Calu3 (cell line): Measurements from ENCODE around the gene AMIGO2. TPM values are rescaled to one million over a fixed set of nuclear protein-coding genes. Genes with fewer than 3 reads are reported as not detected.

Experiments
- BruUV-seq: library from RNA; stranded (reverse); fragments of 400-500 nt; replicated peaks from 2 replicates; lab custom pipeline; 2021; lab: Mats Ljungman, UMichigan
- CTCF ChIA-PET: fragments of 300-600 bp; sonication (Branson Sonifier 250); formaldehyde crosslinking; loops from one replicate; lab custom pipeline; 2022; ENCODE audit warnings: antibody characterized with exemption; lab: Charles Lee
- DNase-seq: peaks from one replicate; pipeline ENCODE4 v3.0.0; 2022
- H3K27ac Mint-ChIP-seq: one replicate; pipeline ENCODE4 v1.8.0; 2022; ENCODE audit warnings: mixed read lengths; ENCODE audit not compliant: unreplicated experiment
- H3K27me3 Mint-ChIP-seq: one replicate; pipeline ENCODE4 v1.8.0; 2022; ENCODE audit warnings: mixed read lengths; ENCODE audit not compliant: unreplicated experiment
- H3K36me3 Mint-ChIP-seq: one replicate; pipeline ENCODE4 v1.8.0; 2022; ENCODE audit warnings: mild to moderate bottlenecking, moderate library complexity, mixed read lengths; ENCODE audit not compliant: insufficient read depth, unreplicated experiment
- H3K4me1 Mint-ChIP-seq: one replicate; pipeline ENCODE4 v1.8.0; 2022; ENCODE audit warnings: mild to moderate bottlenecking, low read depth, mixed read lengths; ENCODE audit not compliant: unreplicated experiment
- H3K4me3 Mint-ChIP-seq: one replicate; pipeline ENCODE4 v1.8.0; 2022; ENCODE audit warnings: mild to moderate bottlenecking, low read depth, moderate library complexity, mixed read lengths; ENCODE audit not compliant: unreplicated experiment
- H3K9me3 Mint-ChIP-seq: one replicate; pipeline ENCODE4 v1.8.0; 2022; ENCODE audit warnings: low read depth, mixed read lengths; ENCODE audit not compliant: unreplicated experiment
- CTCF ChIP-seq: fragments of 200-600 bp; IDR thresholded peaks from one replicate; pipeline ENCODE4 v1.8.0; 2022; ENCODE audit warnings: antibody characterized with exemption; ENCODE audit not compliant: unreplicated experiment
- intact Hi-C: fragments of 100-400 bp; cut with micrococcal nuclease; formaldehyde crosslinking; loops from one replicate; pipeline ENCODE4 v1.10.0; 2022; ENCODE audit not compliant: unreplicated experiment
- total RNA-seq: library from RNA; stranded (reverse); gene quantifications from 2 replicates; pipeline ENCODE4 v1.2.3, GENCODE V29; 2022

AMIGO2 gene
- total RNA-seq, 1 experiment from 2014 or later: 66.2 TPM

- intact Hi-C loops: no loop called here
- H3K27ac Mint-ChIP-seq: no peak overlapping the region
- CTCF ChIA-PET: no interaction called here
- H3K36me3 Mint-ChIP-seq: no peaks in the 10 kb centered on the region
- no peak overlapping the region for H3K4me3 Mint-ChIP-seq
- TF ChIP-seq CTCF: no peak
- no peaks in the 10 kb centered on the region for H3K4me1 Mint-ChIP-seq
- no peak for DNase-seq
- H3K27me3 Mint-ChIP-seq: no peaks in the 10 kb centered on the region
- H3K9me3 Mint-ChIP-seq: no peaks in the 10 kb centered on the region
- no TSS peak for BruUV-seq
Observed at GRCh38 chr12:47112679-47113078, 32.9 kb upstream of the AMIGO2 start.

GRCh38 chr12:47111854-47112253 is 32.1 kb upstream of the AMIGO2 start:
- TF ChIP-seq CTCF: no peak
- H3K4me3 Mint-ChIP-seq: no peak overlapping the region
- no TSS peak for BruUV-seq
- CTCF ChIA-PET: no interaction called here
- intact Hi-C loops: no loop called here
- H3K27ac Mint-ChIP-seq: no peak overlapping the region
- DNase-seq: no peak
- no peaks in the 10 kb centered on the region for H3K9me3 Mint-ChIP-seq
- no peaks in the 10 kb centered on the region for H3K4me1 Mint-ChIP-seq
- H3K36me3 Mint-ChIP-seq: no peaks in the 10 kb centered on the region
- H3K27me3 Mint-ChIP-seq: no peaks in the 10 kb centered on the region

GRCh38 chr12:47111392-47111778 is 31.6 kb upstream of the AMIGO2 start:
- no peaks in the 10 kb centered on the region for H3K9me3 Mint-ChIP-seq
- no peaks in the 10 kb centered on the region for H3K36me3 Mint-ChIP-seq
- no TSS peak for BruUV-seq
- CTCF ChIA-PET: no interaction called here
- no peak overlapping the region for H3K4me3 Mint-ChIP-seq
- intact Hi-C loops: no loop called here
- H3K27me3 Mint-ChIP-seq: no peaks in the 10 kb centered on the region
- no peak for DNase-seq
- no peaks in the 10 kb centered on the region for H3K4me1 Mint-ChIP-seq
- H3K27ac Mint-ChIP-seq: no peak overlapping the region
- TF ChIP-seq CTCF: no peak

- no peak for DNase-seq
- CTCF ChIA-PET: no interaction called here
- no peaks in the 10 kb centered on the region for H3K4me1 Mint-ChIP-seq
- intact Hi-C loops: no loop called here
- no peak overlapping the region for H3K4me3 Mint-ChIP-seq
- no peak overlapping the region for H3K27ac Mint-ChIP-seq
- no TSS peak for BruUV-seq
- no peaks in the 10 kb centered on the region for H3K9me3 Mint-ChIP-seq
- no peak for TF ChIP-seq CTCF
- H3K27me3 Mint-ChIP-seq: no peaks in the 10 kb centered on the region
- no peaks in the 10 kb centered on the region for H3K36me3 Mint-ChIP-seq
Observed at GRCh38 chr12:47110718-47111391, 31.1 kb upstream of the AMIGO2 start.
